ENCODE data around the gene LRRC46.

Gene LRRC46, protein sequence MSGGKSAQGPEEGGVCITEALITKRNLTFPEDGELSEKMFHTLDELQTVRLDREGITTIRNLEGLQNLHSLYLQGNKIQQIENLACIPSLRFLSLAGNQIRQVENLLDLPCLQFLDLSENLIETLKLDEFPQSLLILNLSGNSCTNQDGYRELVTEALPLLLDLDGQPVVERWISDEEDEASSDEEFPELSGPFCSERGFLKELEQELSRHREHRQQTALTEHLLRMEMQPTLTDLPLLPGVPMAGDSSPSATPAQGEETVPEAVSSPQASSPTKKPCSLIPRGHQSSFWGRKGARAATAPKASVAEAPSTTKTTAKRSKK

DNA sequence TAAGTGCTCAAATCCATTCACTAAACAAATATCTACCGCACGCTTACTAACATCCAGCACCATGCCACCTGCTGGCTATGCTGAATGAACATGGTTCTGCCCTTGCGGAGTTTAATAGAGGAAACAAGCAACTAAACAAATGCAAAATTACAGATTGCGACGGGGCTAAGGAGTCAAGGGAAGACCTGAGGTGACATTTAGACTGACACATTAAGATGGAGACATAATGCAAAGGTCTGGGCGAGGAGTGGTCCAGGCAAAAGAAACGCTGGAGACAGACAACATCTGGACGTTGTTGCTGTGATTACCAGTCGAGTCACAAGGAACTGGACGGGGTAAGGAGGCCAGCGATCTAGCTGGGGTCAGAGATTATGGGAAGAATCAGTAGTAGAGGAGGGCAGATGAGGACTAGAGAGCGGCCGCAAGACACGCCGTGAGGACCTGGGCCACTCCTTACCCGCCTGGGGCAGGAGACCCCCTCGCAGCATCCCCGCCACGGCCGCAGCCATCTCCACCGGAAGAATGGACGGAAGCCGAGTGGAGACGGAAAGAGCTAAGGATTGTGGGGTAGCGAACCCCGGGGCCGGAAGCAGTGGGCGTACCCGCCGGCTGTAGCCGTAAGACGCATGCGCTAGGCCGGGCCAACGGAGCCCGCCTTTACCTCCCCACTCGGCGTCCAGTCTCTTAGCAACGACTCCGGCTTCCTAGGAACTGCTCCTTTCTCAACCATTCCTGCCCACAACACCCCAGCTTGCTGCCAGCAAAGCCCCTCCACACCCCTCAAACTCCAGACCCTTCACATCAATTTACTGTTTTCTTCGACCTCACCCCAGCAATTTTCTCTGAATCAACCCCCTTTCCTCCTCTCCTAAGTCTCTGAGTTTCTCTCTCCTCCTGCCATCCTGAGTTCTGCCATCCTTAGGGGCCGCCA, at the start of gene LRRC46, which contains the start of gene MRPL10:
Gene LRRC46, plus strand, starts transcription at position 668 of the 931 bp plus-strand sequence. CDS start 320 bp downstream, outside the sequence.
Gene MRPL10, minus strand, starts transcription at position 539 of the 931 bp plus-strand sequence. Its CDS starts 30 bp downstream, at position 509.
- peak; percentile 96 for DNase-seq

DNA sequence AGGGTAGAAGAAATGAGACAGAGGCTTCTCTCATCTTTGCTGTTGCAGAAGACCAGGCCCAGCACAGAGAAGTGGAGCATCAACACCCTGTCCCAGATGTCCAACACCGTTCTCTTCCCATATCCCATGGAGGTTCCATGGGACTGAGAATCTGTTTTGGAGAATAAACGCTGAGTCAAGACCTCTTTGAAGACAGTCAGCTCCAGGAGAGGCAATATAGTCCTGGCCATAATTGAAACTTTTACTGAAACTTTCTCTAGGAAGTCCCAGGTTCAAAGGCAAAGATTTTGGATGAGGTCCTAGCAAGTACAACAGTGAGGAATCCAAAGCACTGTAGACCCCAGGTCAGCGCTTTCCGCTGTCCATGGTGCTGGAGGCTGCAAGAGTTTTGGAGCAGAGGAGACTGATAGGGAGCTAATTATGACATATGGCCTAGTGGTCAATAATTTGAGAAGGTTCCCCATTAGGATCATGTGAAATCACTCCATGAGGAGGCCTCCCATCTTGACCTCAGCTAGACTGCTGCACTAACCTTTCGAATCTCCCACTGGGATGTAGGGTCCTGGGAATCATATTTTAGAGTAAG, 45.8 kb upstream of the LRRC46 start:
- peak; percentile 72 for DNase-seq

DNA sequence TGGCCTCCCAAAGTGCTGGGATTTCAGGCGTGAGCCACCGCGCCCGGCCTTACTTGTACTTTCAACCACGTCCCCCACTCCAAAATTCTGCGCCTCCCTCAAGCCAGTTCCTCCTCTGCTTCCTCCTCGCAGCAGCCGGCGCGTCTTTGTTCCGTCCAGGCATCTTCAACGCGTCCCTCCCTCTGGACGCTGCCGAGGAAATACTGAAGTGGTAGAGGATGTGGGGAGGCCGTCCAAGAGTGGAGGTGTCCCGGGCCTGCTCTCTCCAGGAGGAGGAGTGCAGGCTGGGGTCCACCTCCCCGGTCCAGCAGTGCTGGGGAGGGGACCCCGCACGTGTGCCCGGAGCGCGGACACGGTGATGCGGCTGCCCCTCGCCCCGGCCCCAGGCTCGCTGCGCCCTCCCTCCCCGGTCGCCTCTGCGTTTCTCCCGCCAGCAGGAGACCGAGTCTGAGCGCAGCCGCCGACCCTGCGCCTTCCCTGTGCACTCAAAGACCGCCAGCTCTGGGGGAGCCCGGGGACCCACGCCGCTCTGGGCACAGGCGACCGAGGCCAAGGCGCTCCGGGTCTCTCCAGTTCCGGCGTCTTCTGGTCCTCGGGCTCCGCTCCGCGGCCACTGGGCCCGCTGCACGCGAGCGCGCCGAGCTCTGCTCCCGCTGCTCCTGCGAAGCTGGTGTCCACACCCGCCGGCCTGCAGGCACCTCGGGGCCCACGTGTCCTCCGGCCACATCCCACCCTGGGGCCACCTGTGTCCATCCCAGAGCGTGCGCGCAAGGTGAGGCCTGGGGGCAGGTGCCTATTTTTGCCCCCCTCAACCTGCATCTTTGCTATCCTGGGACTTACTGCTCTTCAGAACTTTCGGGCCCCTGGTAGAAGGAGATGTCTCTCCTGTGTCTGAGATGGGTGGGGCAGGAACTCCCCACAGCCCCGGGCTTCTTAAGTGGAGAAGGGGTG, 41.6 kb upstream of the LRRC46 start:
- peak; percentile 81 for DNase-seq

DNA sequence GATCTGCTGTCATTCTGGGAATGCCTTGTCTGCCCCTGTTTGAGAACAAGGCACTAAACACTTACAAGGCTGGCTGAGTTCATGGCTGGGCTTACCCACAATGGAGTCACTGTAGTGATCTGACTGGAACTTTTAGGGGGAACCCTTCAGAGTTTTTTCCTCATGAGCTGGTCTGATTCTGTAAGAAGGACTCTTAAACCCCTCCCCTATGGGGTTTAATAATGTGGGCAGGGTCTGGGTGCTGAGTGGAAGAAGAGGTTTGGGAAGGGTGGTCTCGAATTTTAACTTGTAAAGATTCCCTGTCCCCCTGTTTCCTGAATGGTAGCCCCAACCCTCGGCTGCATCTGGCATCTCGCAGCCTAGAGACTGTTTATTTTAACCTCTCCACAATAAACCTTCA, 40.4 kb upstream of the LRRC46 start:
- no peak for DNase-seq

DNA sequence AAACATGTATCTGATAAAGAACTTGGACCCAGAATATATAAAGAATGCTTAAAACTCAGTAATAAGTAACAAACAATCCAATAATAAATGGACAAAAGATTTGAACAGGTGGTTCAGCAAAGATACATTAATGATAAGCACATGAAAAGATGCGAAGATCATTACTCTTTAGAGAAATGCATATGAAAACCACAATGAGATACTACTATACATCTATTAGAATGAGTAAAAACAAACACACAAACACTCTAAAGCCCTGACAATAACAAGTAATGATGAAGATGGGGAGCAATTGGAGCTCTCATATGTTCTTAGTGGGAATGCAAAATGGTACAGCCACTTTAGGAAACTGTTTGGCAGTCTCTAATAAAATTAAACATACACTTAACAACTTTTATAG, 39.0 kb upstream of the LRRC46 start:
- no peak for DNase-seq

DNA sequence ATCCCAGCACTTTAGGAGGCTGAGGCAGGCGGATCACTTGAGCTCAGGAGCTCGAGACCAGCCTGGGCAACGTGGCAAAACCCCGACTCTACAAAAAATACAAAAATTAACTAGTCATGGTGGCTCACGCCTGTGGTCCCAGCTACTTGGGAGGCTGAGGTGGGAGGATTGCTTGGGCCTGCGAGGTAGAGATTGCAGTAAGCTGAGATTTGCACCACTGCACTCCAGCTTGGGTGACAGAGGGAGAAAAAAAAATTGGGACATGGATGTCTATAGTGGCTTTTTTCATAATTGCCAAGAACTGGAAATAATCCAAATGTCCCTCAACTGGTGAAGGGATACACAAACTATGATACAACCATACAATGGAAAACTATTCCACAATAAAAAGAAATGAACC, 38.5 kb upstream of the LRRC46 start:
- DNase-seq, result peak; percentile 7

DNA sequence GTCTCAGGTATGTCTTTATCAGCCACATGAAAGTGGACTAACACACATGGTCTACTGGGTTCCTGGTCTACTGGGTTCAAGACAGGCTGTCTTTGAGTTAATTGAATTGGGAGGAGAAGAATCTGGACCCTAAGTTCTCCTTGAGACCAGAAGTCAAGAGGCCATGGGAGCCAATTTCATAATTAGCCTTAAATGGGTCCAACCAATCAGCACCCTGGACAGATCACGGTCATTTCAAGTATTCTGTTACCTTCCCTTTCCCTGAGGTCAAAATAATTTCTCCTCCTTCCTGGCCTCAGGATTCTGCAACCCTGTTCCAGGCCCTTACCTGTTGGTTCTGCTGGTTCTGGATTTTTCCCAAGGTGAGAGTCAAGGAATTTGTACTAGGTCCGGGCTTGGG, 33.7 kb upstream of the LRRC46 start:
- DNase-seq, result peak; percentile 15

DNA sequence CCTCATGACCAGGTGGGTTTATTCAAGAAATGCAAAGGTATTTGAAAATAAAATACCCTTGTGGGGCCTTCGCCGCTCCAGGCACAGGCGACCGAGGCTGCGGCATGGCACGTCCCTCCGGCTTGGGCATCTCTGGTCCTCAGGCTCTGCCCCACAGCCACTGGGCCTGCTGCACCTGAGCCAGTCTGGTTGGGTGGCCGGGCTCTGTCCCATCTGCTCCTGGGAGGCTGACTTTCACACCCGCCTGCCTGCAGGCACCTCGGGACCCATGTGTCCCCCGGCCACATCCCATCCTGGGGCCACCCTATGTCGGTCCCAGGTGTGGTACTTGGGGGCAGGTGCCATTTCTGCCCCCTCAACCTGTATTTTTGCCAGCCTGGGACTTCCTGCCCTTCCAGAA, 30.8 kb upstream of the LRRC46 start:
- DNase-seq, result peak; percentile 45

DNA sequence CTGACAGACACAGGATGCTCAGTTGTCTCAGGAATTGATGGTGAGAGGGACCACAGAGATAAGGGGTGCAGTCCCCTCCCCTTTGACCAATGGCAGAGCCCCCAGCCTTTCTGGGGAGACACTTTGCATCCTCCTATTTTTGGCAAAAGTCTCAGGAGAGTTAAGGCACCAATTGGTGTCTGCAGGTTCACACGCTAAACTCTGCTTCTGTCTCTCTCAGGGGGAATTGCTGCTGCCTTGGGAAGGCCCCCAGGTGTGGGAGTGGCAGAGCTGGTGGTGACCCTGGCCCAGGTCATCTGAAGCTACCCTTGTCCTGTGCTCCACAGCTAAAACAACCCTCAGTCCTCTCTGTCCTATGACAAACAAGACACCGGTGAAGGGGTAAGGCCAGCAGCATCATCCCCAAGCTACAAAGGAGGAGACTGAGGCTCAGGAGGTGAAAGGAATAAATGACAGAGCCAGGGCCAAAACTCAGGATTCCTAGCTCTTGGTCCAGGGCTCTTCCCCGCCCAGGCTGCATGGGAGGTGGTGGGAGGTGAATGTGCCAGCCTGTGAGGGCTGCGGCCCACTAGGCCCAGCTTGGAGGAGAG, 30.2 kb upstream of the LRRC46 start:
- peak; percentile 28 for DNase-seq

DNA sequence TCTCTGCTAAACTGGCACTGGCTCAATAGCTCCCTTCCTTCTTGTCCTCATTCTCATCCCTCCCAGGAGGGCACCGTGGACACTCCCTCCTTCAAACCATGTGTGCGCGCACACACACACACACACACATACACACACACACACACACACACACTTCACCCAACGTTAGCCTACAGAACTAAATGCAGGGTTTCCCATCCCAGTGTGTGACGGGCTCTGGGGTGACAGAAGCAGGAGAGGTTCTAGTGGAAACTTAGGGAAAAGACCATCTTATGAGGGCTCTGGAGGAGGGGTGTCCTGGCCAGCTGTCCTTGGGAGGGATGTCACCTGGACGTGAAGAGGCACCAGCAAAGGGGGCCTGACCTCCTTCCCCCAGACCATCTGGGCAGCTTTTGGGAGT, 29.6 kb upstream of the LRRC46 start:
- no peak for DNase-seq

DNA sequence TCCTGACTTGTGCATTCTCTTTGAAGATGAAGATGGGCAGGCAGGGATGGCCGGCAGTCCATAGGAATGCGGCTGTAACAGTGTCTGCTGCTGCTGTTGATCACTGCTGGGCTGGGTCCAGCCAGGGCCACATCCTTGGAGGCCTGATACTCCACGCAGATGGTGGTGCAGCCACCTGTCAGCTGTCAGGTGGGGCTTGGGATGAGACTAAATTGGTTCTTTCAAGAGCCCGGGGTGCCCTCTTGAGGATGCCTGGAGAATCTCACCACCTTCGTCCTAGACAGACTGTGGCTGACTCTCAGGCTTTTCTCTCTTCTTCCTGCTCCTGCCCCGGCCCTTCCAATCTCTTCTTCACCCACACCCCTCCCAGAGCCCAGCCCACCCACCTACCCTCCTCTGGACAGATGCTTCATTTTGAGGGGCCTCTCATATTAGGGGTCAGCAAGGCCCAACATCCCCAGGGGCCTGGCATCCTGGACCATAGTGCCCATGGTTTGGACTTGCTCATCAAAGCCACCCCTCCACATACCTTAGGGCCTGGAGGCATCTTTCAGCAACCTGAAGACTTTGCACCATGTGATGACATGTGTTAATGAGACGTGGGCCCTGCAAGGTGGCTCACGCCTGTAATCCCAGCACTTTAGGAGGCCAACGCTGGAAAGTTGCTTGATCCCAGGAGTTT, 29.0 kb upstream of the LRRC46 start:
- peak; percentile 69 for DNase-seq

DNA sequence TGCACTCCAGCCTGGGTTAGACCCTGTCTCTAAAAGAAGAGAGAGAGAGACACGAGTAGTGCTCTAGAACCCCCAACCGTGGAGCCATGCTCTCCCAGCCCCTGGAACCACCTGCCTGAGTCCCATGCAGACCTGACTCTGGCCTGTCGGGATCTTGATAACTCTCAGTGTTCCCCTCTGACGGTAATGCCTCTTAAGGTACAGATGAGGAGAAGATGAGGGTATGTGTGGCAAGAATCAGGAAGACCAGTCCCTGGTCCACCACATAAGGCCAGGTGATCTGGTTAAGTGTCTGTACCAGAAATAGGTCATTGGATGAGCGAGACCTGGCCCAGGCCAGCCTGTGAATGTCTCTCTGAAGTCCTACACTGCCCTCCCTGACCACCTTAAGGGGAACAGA, 28.3 kb upstream of the LRRC46 start:
- DNase-seq, result peak; percentile 34

DNA sequence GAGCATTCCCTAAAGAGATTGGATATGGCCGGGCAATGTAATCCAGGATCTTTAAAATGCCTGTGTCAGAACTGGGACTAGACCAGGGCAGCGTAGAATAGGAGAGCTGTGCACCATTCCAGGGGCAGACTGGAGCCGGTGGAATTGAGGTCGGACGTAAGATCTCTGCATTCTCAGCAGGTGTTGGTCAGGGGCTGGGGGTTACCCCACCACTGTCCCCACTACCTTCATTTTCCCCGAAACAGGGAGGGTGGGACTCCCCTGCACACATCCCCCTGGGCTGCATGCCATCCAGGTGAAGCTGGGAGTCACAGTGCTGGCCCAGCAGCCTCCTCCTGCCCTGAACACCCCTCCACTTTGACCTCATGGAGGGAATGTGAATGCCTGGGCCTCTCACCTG, 27.7 kb upstream of the LRRC46 start:
- DNase-seq, result peak; percentile 38

DNA sequence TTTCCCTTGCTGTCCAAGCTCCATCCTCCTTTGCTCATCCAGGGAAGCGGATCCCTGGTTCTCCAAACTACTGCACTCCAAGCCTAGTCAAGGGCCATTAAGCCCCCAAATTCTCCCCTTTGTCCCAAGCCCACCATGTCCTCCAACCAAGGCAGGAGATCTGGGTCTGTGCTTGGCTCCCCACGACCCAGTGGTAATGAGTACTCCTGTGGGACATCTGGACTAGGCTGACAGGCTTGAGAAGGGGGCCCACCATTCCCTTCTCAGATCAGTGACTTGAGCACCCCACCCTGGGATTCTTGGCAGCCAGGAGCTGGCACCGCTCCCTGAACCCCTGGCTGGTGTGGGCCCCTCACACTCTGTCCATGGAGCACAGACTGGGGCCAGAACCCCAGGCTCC, 27.0 kb upstream of the LRRC46 start:
- peak; percentile 42 for DNase-seq

DNA sequence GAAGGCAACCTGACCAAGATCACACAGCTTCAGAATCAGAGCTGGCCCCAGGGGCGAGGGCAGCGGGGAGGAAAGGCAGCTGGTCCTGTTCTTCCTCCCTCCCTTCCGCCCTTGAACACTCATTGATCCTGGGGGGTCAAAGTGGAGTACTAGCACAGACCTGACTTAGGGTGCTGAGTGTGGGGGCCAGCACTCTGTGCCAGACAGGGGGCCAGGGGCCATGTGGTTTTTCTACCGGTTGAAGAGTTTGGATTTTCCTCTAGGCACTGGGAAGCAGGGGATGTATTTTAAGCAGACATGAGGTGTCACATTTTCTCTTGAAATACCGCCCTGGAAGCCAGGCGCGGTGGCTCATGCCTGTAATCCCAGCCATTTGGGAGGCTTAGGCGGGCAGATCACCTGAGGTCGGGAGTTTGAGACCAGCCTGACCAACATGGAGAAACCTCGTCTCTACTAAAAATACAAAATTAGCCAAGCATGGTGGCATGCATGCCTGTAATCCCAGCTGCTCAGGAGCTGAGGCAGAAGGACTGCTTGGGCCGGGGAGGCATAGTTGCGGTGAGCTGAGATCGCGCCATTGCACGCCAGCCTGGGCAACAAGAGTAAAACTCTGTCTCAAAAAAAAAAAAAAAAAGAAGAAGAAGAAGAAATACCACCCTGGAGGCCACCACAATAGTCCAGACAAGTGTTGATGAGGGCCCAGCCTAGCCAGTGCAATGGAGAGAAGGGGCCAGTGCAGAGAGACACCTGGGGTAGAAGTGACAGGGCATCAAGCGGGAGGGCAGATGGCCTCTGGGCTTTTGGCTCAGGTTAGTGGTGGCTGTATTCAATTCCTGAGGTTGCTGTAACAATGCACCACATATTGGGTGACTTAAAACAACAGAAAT, 25.2 kb upstream of the LRRC46 start:
- peak; percentile 38 for DNase-seq

DNA sequence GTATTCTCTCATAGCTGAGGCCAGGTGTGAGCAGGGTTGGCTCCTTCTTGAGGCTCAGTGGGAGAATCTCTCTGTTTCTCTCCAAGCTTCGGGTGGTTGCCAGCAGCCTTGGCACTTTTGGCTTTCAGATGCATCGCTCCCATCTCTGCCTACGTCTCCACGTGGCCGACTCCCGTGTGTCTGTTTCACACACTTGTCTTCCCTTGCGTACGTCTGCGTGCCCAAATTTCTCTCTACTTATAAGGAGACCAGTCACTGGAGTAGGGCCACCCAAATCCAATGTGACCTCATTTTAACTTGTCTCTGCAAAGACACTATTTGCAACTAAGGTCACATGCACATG, 24.6 kb upstream of the LRRC46 start:
- peak; percentile 23 for DNase-seq

DNA sequence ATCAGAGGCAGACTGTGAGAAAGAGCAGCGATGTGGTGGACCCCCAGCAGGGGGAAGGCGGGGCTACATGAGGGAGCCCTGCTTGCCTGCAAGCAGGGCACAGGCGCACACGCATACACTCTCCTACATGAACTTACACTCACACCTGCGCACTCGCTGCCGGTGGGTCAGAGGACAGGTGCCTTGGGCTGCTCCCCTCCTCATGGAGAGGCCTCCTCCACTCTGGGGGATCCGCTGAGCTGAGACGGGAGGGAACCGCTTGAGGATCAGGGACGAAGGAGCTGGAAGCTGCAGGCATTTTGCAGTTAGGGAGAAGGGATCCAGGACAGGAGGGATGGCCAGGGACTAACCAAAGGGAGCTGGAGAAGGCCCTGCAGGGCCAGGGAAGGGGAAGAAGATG, 24.0 kb upstream of the LRRC46 start:
- peak; percentile 13 for DNase-seq

DNA sequence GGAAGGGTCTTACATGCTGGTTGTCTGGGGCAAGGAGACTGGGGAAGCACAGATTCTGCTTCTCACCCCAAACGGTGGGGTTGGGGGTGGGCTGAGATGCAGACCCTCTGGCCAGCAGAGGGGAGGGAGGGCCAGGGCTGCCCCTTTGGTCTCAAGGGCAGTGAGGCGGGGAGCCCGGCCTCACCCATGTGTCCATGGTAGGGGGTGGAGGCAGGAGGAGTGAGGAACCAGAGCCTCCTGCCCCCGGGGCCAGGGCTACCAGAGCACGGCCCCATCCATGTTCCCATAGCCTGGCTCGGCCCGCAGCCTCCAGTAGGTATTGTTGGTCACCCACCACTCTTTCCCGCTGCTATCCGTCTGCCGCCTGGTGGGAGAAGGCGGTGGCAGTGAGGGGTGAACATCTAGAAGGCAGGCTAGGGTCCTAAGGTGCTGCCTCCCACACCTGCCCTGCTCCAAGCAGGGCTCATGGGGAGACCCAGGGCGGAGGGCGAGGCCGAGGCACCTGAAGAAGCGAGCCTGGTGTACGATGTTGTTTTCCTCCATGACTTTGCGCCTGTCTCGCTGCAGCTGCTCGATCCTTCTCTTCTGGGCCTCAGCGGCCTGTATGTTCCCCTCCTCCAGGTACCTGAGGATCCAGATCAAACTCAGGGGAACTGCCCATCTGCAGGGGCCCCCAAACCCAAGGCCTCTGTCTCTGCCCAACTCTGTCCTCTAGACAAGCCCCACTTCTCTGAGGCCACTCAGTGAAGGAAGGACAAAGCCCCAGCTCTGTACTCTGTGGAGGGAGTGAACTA, 23.2 kb upstream of the LRRC46 start:
- DNase-seq, result peak; percentile 40

DNA sequence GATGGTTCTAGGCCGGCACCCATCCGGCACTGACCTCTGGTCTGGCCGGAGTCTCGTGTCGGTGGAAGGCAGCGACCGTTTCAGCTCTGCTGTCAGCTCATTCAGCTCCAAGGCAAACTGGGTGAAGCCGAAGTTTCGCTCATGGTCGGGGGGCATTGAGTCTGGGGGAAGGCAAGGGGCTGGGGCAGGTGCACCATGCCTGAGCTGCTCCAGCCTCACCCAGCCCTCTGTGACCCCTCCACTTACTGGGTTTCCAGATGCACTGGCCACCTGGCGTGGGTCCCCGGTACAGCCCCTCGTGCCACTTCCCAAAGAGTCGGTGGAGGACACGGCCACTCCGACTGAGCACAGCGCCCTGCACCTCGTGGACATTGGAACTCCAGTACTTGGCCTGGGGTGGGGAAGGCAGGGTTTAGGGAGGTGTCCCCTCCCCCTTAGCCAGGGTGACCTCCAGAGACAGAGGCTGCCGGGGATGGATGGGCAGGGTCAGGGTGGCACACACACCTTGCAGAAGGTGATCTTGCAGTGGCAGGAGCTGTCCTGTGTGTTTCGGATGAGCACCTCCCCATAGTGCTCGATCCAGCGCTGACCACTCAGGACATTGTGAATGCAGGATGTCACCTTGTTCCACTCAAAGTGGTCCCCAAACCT, 22.5 kb upstream of the LRRC46 start:
- peak; percentile 43 for DNase-seq

Measured in activated CD8-positive, alpha-beta memory T cell treated with anti-CD3 and anti-CD28 coated beads, Interleukin-2, amount 50 U/mL, for 48 hours (primary cell).